ENCODE data around the gene PHYH.
"Not testable (repeated sequence)": the region's sequence is repeated elsewhere in the genome, so short reads cannot be mapped to it uniquely, and the experiment has no call there.

The PHYH gene

DNA sequence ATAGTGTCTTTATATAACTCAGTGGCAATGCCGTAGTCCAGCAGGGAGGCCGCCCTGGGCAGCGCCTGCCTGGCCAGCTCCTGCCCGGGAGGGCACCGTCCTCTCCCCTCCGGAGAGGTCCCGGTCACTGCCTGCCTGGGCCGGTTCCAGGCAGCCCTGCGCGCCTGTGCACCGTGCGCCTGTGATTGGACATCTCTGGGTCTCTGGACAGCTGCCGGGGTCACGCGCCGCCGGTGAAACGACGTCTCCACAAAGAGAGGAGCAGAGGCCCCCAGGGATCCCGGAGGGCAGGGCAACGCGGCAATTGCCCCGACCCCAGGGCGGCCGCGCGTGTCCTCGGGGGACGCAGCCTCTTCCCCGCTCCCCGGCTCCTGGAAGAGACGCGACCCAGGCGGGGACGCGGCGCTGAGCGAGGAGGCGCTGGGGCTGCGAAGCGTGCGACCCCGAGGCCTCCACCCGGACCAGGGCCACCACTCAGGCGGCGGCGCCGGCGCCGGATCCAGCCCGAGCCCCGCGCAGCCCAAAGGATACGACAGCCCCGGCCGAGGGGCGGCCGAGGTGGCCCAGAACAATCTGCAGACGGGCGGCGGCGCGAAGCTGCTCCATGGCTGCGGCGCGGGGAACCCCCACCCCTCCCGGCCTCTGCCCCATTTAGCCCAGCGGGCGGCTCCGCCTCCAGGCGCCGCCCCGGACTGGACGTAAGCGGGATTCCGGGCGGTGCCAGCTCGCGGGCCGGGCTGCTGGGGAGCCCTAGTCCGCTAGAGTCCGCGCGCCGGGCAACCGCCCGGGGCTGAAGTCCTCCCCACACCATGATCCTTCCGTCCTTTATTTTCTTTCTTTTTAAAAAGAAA lies at the start of gene PHYH:
Gene PHYH (minus strand): TSS at position 628 of the 851 bp plus-strand sequence. CDS start 22 bp downstream, at position 606.
- DNase-seq (ENCODE audit: low spot score), result peak; percentile 78

DNA sequence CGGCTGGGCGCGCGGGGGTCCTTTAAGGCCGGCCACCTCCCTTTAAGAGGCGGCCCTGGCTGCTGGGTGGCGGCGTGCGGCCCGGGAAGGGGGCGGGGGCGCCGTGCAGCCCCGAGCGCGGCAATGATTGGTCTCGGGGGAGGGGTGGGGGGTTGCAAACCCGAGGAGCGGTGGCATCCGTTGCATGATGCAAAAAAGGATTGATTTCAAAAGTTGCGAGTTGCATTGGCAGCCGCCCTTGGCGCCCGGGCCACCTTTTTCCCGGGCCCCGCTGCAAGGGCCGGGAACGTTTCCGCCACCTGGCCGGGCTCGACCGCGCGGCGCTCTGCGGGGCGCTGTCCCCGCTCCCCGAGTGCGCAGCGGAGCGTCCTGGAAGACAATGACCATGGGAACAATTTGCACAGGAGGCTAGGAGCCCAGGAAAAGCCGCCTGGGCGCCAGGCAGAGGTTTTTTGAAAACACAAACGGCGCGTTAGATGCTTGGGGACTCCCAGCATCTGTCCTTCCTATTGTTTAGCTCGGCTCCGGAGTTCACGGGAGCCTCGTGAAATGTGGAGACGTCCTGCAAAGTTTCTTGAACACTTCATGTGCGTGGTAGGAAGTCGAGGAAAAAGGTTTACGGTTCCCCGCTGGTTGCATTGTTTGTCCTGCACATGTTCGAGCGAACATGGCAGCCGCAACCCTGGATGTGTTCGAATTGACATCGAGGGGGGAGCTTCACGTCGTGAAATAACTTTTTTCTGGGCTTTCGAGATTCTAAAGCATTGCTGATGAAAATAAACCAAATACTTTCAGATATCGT lies 48.6 kb upstream of the PHYH start, which contains the start of gene SEPHS1:
Gene SEPHS1 (minus strand): TSS at position 78 of the 802 bp plus-strand sequence. CDS start 3,343 bp downstream, outside the sequence.
- DNase-seq (ENCODE audit: low spot score), result peak; percentile 84

DNA sequence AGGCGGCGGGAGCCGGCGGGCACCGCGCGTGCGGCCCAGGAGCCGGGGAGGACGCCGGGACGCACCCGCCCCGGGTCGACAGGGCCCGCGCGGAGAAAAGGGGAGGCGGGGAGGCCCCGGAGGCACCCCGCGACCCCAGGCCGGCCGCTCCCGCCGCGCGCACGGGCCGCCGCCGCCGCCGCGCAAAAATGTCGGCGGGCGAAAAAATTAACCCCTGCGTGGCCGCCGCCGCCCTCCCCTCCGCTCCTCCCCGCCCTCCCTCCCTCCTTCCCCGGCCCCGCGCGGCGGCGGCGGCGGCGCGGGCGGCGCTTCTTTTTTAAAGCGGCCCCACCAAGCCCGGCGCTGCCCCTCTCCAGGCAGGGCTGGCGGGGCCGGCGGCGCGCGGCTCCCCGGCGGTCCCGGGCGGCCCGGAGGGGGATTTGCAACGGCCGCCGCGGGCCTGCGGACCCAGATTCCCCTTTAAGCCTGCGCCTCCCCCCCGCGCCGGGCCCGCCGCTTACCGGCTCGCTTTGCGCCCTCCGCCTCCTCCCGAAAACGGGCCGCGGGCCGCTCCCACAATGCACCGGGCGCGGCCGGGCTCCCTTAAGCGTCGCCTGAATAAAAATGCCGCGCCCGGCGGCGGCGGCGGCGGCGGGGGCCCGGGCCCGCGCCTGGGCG lies 47.8 kb upstream of the PHYH start:
- DNase-seq (ENCODE audit: low spot score), result peak; percentile 77

DNA sequence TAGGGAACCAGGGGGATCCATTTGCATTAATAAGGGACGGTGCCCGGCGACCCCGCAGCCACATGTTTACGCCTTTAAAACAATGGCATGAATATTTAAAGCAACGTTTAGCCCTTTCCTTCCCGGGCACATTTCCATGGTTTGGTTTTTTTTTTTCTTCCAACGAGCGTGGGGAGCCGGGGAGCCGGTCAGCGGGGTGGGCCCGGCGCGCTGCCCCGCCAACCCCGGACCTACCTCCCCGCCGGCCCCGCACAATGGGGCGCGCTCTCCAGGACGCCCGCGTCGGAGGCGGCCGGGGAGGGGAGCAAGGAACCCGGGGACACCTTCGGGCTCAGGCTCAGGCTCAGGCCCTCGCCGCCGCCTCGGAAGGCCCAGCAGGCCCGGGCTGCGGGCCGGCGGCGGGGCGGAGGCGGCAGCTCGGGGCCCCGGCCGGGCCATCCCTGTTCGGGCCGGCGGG lies 47.2 kb upstream of the PHYH start:
- DNase-seq (ENCODE audit: low spot score), result no peak

DNA sequence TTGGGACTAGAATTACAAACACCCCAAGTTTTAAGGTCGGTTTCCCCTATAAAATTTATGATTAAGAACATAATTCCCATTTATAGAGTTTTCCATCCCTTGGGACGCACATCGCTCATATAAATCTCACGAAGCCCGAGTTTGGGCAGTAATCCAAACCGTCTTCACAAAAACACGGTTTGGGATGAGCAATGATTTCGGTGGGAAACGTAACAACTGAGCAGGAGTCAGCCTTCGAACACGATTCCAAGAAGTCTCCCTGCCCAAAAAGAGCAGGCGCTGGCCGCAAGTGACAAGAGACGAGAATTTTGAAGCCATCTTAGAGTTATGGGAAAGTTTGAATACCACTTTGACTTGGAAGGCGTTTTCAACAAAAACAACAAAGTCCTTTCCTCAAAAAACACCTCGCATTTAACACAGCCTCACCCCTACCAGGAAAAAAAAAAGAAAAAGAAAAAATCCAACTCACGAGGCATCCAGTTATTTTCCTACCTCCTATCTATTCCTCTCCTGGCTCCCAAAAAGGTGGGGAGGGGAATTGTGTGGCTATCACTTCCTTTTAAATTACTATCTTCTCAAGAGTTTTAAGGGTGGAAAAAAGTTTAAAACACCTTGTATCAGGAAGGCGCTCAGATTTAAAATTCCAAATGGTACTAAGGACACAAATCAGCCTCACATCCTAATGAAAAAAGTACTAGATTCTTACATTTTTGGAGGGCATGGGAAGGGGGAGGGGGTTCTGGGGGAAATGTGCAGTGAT lies 46.6 kb upstream of the PHYH start:
- no peak for DNase-seq (ENCODE audit: low spot score)

DNA sequence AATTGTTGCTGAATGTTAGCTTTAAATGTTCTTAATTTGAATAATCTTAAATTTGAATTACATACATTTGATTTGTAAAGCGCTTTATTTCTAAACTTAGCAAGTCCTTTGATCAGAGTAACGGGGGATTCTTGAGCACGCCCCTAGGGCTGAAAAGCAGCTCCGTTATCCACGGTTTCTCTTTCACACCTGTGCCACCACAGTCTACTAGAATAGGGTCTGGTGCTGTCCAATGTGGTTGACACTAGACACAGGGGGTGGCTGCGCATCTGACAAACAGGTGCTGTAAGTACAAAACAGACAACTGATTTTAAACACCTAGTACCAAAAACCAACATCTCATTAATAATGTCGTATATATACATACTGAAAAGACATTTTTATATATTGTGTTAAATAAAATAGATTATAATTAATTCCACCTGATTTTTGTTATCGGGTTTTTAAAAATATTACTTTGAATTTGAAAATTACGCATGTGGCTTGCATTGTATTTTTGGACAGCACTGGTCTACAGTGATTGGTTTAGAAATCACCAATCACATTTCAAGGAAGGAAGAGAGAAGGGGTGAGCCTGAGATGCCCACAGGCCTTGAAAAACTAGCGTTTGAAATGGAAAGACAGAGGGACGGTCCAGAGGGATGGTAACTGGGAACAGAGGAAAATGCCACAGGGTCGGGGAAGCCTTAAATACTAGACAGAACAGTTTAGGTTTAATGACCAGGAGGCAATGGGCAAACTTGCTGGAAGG lies 40.9 kb upstream of the PHYH start:
- DNase-seq (ENCODE audit: low spot score), result peak; percentile 45

DNA sequence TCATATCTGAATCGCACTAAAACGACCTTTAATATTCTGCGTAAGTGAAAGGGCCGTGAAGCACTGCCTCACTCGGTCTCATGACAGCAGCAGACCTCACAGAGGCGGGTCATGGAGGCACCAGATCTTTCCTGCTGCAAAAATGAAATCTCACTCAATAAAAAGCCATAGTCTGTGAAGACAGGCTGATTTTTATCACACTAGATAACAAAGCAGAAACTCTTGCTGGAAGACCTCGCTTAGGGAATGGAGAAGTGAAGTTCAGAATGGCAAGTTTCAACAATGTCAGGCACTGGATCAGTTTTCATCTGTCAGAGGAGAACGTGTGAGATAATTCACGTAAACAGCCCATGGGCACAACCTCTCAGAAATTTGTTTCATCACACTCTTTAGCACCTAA lies 40.2 kb upstream of the PHYH start:
- no peak for DNase-seq (ENCODE audit: low spot score)

DNA sequence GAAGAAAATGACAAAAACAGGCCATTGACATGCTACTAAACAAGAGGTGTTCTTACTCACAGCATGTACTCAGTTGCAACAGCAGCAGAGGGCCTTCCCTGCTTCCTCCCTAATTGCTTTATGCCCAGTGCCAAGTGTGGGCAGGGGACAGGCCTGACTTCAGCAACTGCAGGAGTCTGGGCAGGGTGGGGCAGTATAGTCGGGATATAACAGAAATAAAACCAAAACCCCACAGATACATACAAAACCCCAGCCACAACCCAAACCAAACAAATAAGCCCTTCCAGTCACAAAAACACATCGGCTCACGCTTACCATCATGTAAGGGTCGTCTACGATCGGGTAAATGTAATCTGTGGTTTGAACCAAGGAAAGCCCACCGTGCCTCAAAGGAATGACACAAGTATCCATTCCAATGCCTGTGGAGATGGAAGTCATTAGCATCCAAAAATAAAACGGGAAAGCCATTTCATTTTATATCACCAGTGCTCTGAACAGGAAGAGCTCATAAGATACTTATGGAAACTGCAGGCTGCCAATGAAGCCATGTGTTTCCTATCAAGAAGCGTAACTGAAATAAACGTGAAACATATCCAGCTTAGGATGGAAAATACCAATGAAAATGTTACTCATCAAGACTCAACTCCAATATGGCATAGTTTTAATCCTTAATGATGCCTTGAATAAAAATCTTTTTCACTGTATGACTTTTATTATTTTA lies 38.7 kb upstream of the PHYH start:
- no peak for DNase-seq (ENCODE audit: low spot score)

DNA sequence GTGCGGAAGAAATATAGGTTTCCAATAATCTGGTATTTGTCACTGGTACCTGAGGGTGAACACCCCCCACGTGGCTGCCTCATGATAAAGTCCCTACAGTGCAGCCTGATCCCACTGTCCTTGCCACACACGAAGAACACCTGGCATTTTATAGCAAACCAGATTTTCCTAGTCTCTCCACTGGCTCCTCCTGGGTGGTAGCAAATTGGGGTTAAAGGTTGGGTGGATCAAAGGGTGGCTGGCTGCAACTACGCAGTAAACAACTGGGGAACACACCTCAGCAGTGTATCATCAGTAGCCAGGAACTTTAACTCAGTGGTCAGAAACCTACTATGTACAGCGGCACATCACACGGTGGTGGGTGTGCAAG lies 37.9 kb upstream of the PHYH start:
- no peak for DNase-seq (ENCODE audit: low spot score)

DNA sequence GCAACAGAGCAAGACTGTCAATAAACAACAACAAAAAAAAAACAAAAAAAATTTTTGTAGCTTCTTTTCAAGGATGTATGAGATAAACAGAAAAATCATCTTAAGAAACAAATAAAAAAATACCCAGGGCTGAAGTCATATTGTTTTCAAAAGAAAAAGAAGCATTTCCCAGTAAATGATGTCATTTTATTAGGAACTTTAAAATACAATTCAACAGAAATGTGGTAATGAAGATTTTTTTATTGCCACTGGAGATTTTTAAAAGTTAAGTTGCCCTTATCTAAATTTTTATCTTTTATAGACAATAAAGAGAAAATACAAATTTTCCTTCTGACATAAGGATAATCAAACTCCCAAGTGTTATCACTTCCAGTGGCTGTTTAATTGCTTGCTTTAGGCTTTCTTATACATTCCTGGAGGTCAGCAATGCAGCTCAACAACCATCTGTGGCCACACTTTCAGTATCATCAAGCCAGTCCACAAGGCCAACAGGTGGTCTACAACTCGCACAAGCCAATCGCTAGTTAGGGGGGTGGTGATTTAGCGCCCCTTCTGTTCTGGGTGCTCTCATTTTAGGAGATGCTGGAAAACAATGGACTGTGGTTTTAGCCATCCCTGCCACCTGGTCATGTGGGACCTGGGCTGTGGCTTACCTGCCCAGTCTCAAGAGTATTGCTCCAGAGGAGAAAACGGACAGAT lies 37.4 kb upstream of the PHYH start:
- DNase-seq (ENCODE audit: low spot score), result no peak

DNA sequence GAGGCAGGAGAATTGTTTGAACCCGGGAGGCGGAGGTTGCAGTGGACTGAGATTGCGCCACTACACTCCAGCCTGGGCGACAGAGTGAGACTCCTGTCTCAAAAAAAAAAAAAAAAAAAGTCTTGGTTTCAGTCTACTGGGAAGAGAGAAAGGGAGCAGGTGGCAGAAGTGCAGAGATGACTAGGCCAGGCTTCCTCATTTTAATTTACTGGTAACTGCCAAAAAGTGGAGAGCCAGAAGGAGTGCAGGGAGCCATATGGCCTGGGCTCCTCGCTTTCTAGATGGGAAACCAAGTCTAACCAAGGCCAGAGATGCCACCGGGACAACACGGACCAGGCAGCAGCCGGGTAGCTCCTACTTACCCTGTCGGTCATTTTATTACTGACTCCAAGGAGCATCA lies 36.0 kb upstream of the PHYH start:
- no peak for DNase-seq (ENCODE audit: low spot score)

DNA sequence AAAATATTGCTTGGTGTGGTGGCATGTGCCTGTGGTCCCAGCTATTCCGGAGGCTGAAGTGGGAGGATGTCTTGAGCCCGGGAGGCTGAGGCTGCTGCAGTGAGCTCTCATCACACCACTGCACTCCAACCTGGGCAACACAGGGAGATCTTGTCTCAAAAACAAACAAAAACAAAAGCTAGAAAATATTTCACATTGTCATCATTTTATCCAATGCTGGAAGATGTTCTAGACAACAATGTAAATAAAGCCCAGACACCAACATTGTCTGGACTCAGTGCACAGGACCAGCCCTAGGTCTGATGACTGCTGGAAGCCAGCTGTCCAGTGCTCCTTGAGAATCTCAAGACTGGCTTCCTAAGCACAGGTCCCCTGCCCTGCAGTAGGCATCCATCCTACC lies 34.7 kb upstream of the PHYH start:
- DNase-seq (ENCODE audit: low spot score), result no peak

DNA sequence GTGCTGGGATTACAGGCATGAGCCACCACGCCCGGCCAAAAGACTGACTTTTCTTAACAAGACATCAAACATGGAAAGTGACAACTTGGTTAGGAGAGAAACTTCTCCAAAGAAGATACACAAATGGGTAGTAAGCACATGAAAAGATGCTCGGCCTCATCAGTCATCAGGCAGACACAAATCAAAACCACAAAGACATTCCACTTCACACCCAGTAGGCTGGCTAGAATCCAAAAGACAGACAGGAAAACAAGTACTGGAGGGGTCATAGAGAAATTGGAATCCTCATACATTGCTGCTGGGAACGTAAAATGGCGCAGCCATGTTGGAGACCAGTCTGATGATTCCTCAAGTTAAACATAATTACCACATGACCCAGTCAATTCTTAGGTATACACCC lies 31.8 kb upstream of the PHYH start:
- DNase-seq (ENCODE audit: low spot score), result no peak

DNA sequence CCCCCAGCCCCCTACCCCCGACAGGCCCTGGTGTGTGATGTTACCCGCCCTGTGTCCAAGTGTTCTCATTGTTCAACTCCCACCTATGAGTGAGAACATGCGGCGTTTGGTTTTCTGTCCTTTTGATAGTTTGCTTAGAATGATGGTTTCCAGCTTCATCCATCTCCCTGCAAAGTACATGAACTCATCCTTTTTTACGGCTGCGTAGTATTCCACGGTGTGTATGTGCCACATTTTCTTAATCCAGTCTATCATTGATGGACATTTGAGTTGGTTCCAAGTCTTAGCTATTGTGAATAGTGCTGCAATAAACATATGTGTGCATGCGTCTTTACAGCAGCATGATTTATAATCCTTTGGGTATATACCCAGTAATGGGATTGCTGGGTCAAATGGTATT lies 31.1 kb upstream of the PHYH start:
- not testable (repeated sequence) for DNase-seq (ENCODE audit: low spot score)

DNA sequence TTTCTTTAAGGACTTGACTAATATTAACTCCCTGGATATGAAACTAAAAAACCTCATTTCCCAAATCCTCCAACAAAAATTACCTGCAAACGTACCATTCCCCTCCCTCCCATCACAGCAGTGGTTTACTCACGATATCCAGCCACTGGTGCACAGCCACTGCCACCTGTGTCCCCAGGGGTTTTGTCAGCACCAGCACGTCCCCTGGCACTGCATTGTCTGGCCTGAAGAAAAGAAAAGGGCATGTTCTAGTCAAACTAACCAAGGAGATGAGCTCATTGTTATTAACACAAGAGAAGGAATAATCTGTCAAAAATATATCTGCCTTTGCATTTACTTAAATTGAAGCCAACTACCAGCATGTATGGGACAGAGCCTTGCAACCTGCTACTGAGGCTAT lies 29.7 kb upstream of the PHYH start:
- DNase-seq (ENCODE audit: low spot score), result no peak

DNA sequence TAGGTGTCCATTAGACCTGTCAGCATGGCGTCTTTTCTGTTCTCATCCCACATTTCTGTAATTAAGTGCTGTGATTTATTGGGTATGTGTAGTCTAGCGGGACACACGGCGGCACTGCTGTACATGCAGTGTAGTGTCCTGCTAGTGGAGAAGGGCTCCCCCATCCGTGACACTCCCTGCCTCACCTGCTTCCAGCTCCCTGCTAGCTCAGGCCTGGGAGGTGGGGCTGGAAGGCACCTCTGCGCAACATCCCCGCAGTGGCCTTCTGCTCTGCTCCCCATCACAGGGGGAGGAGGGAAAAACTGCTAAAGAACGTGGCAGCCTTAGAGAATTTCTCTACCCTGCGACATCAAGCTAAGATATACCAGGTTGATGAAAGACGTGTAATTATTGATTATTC lies 28.7 kb upstream of the PHYH start:
- no peak for DNase-seq (ENCODE audit: low spot score)

DNA sequence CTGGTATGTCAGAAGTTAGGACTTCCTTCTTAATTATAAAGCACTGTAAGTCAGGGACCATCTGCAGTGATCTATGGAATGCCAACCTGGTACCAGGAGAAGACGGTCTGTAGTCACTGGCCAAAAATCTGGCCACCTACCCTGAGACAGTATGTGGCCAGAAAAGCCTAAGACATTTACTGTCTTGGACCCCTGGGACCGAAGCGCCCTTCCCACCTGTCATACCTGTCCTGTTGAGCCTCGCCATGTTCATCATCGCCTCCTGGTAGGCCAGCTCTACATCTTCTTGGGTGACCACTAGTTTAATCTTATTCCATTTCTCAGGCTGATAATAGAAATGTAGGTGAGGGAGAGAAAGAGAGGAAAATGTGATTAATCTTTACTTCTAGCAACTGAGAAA lies 28.3 kb upstream of the PHYH start:
- no peak for DNase-seq (ENCODE audit: low spot score)

DNA sequence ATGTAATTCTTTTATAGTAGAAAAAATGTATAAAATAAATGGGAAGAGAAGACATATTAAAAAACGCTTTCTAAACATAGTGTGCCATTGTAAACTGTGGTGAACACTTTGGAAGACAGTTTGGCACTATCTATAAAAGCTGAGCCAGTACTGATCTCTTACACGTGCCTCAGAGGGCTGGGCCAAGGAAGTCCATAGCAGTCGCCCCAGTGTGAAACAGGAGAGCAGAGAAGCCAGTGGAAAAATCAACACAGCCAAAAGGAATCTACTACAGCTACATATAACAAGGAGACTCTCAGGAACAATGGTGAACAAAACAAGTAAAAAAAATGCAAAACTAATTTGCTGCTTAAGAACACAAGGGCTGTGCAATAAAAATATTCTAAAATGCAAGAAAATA lies 27.7 kb upstream of the PHYH start:
- DNase-seq (ENCODE audit: low spot score), result no peak

DNA sequence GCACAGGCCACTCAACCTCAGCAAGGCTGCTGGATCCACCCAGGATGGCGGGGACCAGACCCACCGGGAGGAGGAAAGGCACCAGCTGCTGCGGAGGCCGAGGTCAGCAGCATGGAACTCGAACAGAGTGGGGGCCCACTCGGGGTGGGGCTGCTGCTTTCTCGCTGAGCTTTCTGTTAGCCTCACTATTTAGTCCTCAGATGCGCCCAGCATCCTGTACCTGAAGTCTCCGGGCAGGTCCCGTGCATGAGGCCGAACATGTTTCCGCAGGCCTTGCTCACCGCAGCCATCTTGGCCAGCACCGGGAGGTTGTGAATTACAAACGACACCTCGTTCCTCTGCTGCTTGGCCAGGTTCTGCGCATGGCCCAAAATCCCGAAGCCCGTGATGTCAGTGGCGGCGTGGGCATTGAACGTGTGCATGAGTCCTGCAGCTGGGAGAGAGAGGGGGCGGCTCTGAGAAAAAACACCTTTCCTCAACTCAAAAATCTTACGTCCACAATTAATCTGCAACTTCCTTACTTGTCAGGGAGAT lies 22.8 kb upstream of the PHYH start:
- no peak for DNase-seq (ENCODE audit: low spot score)

DNA sequence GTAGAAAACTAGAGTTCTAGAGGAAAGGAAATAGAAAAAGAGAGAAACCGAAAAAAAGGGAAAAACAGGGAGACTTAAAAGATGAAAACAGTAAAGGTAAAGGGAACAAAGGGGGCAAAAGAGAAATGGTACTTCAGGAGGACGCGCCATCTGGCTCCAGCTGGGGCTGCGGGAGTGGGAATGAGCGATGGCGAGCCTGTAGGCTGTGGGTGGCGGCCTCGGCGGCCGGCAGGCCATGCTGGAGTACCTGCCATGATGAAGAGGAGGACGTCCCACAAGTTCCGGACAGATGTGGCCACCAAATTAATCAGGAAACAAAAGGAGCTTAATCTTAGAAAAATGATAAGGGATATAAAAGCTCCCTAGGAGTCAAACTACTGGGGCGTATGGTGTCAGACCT lies 21.7 kb upstream of the PHYH start:
- DNase-seq (ENCODE audit: low spot score), result no peak
